ENCODE results near the gene PODXL2. TPM values are rescaled to one million over a fixed set of nuclear protein-coding genes. Genes with fewer than 3 reads are reported as not detected.

PODXL2 gene
- total RNA-seq, 1 experiment from 2014 or later, result 5.7 TPM

- Histone ChIP-seq H2AFZ (ENCODE audit: low read depth, low read length, poor library complexity, severe bottlenecking) (no peak overlapping the region), H3K4me2 (ENCODE audit: low read length) (no peak overlapping the region), H3K4me1 (ENCODE audit: control insufficient read depth in 1 of 2, insufficient read depth in 2 of 2, low read length in 2 of 2) (no peaks in the 10 kb centered on the region), H3K79me2 (ENCODE audit: insufficient read depth, low read length) (peaks cover 39% of the 10 kb centered on the region), H3K36me3 (ENCODE audit: control insufficient read depth in 1 of 2, insufficient read depth in 2 of 2, low read length in 2 of 2) (peaks cover 40 to 63% of the 10 kb centered on the region in 2 experiments), H3K9me3 (ENCODE audit: control insufficient read depth in 1 of 2, insufficient read depth in 1 of 2, low read depth in 1 of 2, low read length in 2 of 2) (no peaks in the 10 kb centered on the region), H4K20me1 (ENCODE audit: insufficient read depth) (peaks cover 8% of the 10 kb centered on the region; the same call in 1 of the 2 replicates), H3K27ac (ENCODE audit: low read depth, low read length) (no peak overlapping the region), H3K27me3 (ENCODE audit: insufficient read depth, low read length) (no peaks in the 10 kb centered on the region), H3K9me2 (ENCODE audit: insufficient read depth) (no peaks in the 10 kb centered on the region), H3K4me3 (replicated peaks in 1 of 2; ENCODE audit: low read depth in 1 of 2, low read length in 2 of 2) (no peak overlapping the region), H3K9ac (ENCODE audit: low read length) (no peak overlapping the region)
- CTCF ChIA-PET, result no interaction called here
- DNase-seq (ENCODE audit: low read depth, low spot score), result no peak
- RAD21 ChIA-PET (ENCODE audit: low non-redundant PET in 1 of 2, low total read pairs in 2 of 2, uncharacterized antibody in 2 of 2, unreplicated experiment in 2 of 2), result no interaction called here
- BruUV-seq (replicated peaks), result no TSS peak
- POLR2A ChIA-PET, result no interaction called here
- no peak for ATAC-seq
- intact Hi-C loops (cut with micrococcal nuclease), result no loop called here
- TF ChIP-seq SIN3A (IDR thresholded peaks at IDR 0.05; ENCODE audit: low read depth) (no peak), CEBPB (IDR thresholded peaks at IDR 0.05; ENCODE audit: low read depth) (no peak), FOSL1 (IDR thresholded peaks at IDR 0.05; ENCODE audit: low read depth) (no peak), POLR2A (IDR thresholded peaks at IDR 0.05; ENCODE audit: borderline replicate concordance, extremely low read depth, insufficient read depth, insufficient read length) (no peak), TCF7L2 (IDR thresholded peaks at IDR 0.05; ENCODE audit: borderline replicate concordance, extremely low read depth, insufficient read depth, insufficient read length) (no peak), ATF3 (IDR thresholded peaks at IDR 0.05) (no peak), REST (IDR thresholded peaks at IDR 0.05; ENCODE audit: low read depth) (no peak), SRF (IDR thresholded peaks at IDR 0.05; ENCODE audit: low read depth) (no peak), ZFX (IDR thresholded peaks at IDR 0.05) (no peak), SP1 (IDR thresholded peaks at IDR 0.05; ENCODE audit: low read depth) (no peak), EZH2 (IDR thresholded peaks at IDR 0.05) (no peak)
- TF ChIP-seq, protein P1, sequence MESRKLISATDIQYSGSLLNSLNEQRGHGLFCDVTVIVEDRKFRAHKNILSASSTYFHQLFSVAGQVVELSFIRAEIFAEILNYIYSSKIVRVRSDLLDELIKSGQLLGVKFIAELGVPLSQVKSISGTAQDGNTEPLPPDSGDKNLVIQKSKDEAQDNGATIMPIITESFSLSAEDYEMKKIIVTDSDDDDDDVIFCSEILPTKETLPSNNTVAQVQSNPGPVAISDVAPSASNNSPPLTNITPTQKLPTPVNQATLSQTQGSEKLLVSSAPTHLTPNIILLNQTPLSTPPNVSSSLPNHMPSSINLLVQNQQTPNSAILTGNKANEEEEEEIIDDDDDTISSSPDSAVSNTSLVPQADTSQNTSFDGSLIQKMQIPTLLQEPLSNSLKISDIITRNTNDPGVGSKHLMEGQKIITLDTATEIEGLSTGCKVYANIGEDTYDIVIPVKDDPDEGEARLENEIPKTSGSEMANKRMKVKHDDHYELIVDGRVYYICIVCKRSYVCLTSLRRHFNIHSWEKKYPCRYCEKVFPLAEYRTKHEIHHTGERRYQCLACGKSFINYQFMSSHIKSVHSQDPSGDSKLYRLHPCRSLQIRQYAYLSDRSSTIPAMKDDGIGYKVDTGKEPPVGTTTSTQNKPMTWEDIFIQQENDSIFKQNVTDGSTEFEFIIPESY (IDR thresholded peaks at IDR 0.05; ENCODE audit: extremely low read depth, insufficient replicate concordance, low read length), result no peak
These were observed 13.9 kb upstream of the PODXL2 start for GRCh38 chr3:127614928-127615589.
